Right lung (tissue), 5 donors: Measurements from ENCODE around the gene KRT28. TPM values are rescaled to one million over a fixed set of nuclear protein-coding genes. Genes with fewer than 3 reads are reported as not detected.
A peak's percentile ranks its signal among the peaks of the same experiment; 100 is the strongest.
"Not testable (repeated sequence)": the region's sequence is repeated elsewhere in the genome, so short reads cannot be mapped to it uniquely, and the experiment has no call there.

Source experiments
- DNase-seq, 2 donors: peaks; one replicate each; pipeline ENCODE4 v3.0.0-alpha.2; 2013
- polyA plus RNA-seq, 5 donors: library from polyadenylated mRNA; unstranded; fragments of 120-200 nt; gene quantifications; one replicate each; pipeline versions ENCODE4 v1.2.1 to v1.2.3, GENCODE V29; 2013; ENCODE audit warnings: inconsistent platforms in 1 of 5, low replicate concordance in 1 of 5; ENCODE audit not compliant: insufficient read length in 5 of 5, insufficient read depth in 1 of 5

KRT28 gene
- polyA plus RNA-seq, 5 donors = not detected

DNA sequence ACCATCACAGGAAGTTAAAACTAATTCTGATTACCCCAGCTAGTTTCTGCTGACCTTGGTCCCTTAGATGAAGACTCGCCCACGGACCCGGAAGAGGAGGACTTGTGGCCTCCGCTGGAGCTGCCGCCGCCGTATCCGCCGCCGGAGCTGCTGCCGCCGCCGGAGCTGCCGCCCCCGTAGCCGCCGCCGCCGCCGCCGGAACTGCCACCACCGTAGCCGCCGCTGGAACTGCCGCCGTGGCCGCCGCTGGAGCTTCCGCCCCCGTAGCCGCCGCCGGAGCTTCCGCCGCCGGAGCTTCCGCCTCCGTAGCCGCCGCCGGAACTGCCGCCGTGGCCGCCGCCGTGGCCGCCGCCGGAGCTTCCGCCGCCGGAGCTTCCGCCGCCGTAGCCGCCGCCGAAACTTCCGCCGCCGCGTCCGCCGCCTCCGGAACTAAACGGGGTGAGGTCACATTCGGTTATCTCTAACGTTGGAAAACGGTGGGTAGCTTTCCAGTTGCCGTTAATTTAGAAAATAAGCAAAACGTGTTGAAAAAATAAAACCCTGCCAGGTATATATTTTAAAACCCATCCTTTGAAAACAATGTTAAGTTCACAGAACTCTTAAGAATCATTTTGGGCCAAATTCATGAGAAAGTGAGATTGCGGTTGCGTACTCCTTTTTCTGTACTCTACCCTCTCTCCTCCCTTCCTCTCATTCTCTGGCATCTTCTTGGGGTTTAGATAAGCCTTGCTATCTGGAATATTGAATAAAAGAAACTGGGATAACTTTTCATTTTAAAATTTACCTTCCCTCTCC is 19.2 kb upstream of the KRT28 start:
- peak; percentile 74 to 76 for DNase-seq

DNA sequence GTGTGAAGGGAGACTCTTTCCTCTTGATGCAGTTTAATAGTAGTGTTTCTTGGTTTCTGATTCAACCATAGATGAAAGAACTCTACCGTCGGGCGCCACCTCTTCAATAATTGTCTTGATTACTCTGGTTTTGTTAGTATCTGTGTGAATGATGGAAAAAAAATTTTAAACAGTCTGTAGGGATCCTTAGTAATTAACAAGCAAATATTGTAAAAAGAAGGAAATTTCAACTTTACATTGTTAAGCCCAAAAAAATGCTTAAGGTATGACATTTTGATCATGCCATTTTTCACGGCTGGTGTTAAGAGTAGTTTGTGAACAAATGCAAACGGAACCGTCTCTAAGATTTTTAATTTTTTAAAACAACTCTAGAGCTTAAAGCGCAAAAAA is 18.6 kb upstream of the KRT28 start:
- DNase-seq = no peak

DNA sequence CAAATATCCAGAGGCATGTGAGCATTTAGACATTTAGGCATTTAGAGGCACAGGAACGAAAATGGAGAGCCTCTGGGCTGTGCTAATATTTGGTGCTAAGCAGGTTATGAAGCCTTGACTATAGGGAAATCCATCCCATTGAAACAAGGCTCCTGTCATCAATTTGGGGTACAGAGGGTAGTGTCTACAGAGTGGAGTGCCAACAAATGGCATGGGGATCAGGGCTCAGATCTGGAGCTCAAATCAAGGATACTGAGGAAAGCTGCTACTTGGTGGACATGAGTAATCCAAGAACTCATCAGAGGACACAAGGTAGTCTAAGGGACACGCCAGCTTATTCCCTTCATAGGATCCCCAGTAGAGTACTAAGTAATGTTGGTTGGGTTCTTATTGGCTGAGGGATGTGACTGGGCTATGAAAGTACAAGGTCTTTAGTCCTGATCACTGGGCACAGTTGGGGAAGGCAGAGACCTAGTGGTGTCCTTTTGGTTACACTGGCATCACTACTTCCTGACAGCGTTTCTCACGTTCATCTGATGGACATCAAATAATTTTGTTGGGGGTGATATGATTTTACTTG is 17.4 kb upstream of the KRT28 start:
- DNase-seq = no peak

DNA sequence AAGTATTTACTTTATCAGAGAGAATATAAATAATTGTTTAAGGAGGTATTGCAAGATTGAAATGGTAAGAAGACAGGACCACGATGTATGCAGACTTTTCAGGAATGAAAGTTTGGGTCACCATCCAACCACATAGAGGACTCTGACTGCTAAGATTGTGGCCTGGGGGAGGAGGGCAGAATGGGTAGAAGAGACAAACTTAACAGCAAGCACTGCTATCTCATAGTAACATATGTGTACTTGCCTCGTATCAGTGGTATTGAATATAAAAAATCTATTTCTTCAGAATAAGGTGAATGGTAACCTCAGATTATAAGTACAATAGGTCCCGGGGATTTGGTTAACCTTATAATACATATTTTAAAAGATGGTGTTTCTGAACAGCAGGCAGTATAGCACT is 16.8 kb upstream of the KRT28 start:
- no peak for DNase-seq

DNA sequence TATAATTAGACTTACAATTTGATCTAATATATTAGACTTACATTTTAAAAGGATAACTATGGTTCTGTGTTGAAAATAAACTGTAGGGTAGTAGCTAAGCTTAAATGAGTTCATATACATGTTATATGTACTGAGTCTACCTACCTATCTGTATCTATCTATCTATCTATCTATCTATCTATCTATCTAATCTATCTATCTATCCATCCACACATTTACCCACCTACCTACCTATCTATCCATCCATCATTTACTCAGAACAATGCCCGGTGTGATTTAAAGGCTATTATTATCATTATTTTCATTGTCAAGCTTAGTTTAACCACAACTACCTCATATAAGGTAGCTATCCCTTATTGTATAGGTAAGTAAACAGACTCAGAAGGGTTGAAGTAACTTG is 15.6 kb upstream of the KRT28 start:
- DNase-seq = no peak

DNA sequence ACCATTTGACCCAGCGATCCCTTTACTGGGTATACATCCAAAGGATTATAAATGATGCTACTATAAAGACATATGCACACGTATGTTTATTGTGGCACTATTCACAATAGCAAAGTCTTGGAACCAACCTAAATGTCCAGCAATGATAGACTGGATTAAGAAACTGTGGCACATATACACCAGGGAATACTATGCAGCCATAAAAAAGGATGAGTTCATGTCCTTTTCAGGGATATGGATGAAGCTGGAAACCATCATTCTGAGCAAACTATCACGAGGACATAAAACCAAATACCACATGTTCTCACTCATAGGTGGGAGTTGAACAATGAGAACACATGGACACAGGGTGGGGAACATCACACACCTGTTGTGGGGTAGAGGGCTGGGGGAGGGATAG is 14.9 kb upstream of the KRT28 start:
- not testable (repeated sequence) for DNase-seq

DNA sequence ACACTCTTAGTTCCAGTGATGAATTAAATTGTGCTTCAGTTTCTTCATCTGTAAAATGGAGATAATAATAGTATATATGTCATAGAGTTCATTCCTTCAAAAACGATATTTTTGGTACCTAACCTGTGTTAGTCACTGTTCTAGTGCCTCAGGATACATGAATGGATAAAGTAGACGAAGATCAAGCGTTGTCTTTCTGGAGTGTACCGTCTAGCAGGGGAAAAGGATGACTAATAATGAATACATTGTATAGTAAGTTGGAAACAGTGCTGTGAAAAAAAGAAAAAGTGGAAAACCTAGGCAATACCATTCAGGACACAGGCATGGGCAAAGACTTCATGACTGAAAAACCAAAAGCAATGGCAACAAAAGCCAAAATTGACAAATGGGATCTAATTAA is 14.0 kb upstream of the KRT28 start:
- no peak for DNase-seq

DNA sequence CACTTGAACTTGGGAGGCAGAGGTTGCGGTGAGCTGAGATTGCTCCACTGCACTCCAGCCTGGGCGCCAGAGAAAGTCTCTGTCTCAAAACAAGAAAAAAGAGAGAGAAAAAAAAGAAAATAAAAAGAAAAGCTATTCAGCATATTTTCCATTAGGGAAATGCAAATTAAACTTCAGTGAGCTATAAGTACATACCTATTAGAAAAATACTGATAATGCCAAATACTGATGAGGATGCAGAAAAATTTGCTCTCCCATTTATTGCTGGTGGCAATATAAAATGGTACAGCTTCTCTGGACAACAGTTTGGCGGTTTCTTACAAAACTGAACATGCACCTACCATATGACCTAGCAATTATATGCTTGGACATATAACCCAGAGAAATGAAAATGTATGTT is 12.9 kb upstream of the KRT28 start:
- DNase-seq = no peak

DNA sequence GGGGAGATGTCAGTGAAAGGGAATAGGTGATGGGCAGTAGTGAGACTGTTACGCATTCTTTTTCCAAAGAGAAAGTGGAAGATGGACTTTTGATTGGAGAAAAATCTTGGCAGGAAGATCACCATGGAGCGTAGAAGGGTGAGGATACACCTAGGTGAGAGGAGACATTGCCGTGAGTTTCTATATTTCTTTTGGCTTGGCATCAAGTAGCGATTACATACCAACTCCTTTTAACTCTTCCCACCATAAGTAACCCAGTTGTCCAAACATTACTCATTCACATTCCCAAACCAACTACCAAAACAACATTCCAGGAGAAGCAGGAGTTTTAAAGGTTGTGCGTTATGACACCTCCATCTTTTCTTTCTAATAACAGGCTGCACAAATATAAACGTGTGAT is 10.7 kb upstream of the KRT28 start:
- no peak for DNase-seq

DNA sequence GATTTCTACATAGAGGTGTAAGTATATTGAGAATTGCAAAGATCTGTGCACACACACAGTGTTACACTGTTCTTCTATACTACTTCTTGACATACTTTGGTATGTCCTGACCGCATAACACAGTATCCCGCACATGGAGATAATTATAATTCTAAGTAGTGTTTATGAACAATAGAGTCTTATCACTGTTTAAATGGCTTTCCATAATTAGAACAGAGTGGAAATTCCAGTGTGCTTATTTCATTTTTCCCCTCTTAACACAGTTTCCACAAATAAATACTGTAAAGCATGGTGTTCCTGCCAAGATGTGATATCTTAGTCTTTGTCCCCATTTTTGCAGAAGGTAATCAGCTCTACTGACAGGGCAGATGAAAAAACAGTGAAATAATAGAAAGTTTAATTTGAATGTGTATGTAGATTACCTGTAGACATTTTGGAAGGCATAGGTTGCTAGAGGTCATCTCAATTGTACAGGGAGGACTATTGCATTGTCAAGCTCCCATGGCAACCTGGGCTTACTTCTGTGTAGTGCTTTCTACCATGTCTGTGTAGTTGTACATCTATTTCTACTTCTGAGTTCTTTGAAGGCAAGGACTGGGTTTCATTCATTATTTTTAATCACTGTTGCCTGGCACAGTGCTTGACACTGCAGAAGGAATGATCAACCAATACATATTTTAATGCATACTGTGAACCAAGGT is 10.1 kb upstream of the KRT28 start:
- DNase-seq = no peak

DNA sequence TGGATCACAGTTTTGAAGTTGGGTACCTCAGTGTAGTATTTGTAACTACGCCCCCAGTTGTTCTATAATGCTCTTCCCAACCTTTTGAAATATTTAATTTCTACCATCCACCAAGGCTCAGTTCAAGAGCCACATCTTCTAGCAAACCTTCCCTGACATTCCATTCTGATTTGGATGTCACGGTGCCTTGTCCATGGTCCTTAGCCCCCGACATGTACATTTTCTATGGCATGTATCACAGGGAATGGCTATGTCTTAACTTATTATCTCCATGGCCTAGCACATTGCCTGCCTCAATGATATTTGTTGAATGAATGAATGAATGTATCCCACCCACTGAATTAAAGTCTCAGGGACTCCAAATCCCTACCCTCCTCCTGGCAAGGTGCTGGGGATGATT is 6.4 kb upstream of the KRT28 start:
- no peak for DNase-seq

DNA sequence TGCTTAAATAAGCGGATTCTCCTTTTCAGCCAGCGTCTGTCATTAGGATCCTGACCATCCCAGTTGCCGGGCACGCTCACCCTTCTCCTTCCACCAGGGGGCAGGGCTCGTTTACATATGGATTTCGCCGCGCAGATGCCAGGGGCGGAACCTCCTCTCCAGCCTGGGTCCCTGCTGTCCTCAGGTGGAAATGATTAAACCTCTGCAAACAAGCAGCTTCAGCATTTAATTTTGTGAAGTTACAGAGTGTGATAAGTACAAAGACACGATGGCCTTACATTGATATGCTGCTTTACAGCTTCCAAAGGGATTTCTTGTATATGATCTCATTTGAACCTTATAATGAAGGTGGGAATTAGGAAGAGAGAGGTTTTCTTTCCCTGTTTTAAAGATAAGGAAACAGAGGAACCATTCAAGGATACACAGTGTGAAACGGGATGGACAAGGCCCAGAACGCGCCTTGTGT is 3.9 kb upstream of the KRT28 start:
- DNase-seq = peak; percentile 31 to 38

DNA sequence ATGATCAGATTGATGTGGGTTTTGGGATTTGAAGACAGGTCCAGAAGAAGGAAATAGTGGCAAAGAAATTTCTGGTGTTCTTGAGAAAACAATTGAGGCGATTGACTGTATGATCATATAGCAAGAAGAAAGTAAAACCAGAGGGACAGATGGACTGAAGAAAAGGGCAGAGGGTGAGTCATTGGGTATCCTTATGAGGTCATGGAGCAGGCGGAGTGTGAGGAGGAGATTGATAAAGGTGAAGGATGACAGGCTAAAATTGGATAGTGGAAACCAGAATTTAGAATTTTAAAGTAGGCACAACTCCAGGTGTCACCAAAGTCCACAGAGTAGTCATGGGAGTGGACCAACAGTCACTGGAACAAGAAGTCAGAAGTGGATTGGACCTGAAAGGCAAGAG is 1.4 kb upstream of the KRT28 start:
- DNase-seq = no peak

DNA sequence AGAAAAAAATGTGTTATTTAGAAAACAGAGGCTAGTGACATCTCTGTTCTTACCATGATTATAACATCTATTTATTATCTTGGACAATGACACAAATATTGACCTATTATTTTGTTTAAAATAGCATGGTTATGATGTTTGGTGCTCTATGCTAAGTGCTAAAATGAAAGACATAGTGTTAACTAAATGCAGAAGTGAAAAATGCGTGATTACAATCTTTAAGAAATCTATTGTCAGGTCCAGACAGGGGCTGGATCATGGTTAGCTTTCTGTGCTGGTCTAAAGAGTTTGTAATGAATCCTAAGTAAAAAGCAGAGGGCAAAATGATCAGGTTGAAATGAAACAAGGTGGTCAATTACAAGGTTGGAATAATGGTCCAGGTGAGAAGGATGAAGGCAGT is 622 bp upstream of the KRT28 start:
- DNase-seq = no peak

DNA sequence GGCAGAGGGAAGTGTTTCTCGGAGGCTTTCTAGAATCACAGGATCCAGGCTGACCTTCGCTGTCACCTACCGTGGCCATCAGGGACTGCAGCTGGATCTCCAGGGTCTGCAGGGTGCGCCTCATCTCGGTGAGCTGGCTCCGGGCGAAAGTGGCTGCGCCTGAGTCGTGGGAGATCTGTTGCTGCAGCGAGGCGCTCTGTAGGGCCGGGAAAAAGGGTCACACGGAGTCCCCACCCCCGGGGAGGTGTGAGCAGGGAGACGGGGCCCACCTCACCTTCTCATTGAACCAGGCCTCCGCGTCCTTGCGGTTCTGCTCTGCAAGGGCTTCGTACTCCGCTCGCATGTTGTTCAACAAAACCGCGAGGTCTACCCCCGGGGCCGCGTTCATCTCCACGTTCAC is 2.9 kb downstream of the KRT28 start:
- DNase-seq = no peak

DNA sequence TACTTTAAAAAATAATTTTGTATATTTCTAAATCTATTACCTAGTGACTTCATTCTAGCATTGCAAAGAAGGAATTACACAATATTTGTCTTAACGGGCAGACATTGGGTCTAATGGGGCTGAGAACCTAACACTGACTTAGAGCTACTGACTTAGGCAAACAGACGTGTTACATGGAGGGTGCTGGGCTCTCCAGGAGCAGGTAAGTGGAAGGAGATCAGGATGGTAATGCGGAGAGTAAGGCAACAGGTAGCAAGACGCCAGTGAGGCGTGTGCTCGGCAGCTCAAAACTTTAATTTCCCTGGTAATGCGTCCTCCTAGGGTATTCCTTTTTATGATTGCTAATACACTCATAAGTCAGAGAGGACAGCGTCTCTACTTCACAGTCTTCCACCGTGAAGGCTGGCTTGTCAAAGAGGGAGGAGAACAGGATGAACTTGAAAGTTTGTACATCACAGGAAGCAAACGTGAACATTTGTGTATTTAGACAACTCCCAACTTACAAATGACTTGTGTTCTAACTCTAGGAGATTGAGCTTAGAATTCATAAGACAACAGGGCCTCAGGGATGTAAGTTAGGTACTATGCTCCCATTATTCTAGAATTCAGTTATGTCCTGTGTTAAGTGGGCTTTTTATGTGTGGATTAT is 4.6 kb downstream of the KRT28 start:
- no peak for DNase-seq

DNA sequence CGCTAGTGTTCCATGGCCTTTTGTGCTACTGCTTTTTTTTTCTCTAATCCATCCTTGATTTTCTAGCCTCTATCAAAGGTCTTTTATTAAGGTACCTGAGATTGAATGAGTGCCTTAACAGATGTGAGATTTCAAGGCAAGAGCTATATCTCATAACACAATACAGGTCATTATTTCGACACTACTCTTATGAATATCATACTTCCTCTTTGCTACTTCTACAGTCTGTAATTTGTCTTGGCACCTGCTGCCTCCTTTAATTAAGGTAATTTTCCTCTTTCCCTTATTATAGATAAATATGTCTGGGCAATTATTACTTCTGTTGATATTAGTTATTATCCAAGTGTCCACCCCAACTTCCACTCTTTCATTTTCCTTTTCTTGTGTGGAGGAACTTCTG is 5.3 kb downstream of the KRT28 start:
- no peak for DNase-seq

DNA sequence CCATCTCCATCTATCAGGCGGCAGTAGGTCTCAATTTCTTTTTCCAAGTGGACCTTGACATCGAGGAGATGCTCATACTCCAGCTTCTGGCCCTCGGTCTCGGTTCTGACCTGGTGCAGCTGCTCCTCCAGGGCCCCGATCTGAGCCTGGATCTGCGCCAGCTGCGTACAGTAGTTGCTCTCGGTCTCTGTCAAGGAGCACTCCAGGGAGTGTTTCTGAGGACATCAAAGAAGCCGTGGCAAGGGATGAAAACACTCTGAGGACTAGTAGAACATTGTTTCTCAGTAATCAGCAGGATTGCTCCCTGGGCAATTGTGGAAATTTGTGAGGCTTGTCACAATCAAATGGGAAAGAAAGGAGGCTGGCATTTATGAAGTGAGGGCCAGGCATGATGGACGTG is 5.9 kb downstream of the KRT28 start:
- no peak for DNase-seq

DNA sequence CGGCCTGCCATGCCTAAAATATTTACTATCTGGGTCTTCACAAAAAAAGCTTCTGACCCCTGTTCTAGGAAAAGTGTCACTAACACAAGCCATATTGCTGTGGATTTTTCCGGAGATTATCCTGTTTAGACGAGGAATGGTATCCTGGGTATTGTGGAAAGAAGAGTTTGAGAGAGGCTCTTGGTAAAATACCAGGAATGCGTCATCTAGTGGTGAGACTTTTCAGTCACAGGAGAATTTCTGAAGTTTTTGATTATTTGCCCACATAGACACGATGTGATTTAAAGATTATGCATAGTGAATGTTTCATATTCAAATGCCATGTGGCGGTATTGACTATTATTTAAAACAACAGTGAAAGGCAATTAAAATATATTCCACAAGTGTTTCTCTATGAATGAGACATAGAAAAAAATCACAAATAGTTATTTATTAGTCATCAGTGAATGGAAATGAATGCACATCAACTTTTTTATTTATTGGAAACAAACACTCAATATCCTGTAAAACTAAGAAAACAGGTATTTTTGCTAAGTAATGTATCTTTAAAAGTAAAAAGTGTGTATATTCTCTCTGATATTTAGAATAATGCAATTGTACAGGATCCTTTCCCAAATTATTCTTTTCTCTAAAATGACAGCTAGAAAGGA is 7.8 kb downstream of the KRT28 start:
- DNase-seq = peak; percentile 49 to 62

DNA sequence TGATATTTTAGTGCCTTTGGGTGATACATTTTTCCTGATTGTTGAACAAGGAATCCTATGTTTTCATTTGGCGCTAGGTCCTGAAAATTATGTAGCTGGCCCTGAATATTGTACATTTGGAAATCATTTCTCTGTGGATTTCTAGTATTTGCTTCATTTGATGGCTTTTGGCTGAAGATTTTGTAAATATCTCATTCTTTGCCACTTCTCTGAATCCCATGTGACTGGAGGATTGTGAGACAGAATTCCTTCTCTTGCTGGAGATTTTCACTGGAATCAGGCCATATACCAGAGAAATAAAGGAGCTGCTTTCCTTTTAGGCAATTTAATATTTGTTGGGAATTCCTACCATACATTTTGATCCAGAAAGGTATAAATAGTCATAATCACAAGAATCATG is 8.6 kb downstream of the KRT28 start:
- peak; percentile 43 to 57 for DNase-seq

DNA sequence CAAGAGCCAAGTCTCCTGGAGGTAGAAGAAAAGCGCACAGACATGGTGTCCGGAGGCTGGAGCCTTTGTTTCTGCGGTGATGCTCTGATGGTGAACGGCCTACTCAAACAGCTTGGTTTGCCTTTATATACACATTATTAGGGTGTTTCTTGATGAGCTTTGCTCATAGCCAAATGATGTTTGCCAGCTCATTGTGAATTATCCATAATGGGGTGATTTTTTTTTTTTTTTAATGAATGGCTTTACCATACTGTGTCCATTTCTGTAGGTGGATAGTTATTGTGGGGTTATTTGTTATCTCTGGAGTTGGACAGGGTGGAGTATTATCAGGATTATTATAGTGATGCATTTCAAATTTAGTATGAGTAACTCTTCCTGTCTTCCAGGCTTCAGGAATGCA is 17.3 kb downstream of the KRT28 start, which contains the start of gene KRT27:
TSS of gene KRT27 (minus strand) at position 101 of the 400 bp plus-strand sequence. CDS start at position 44, 57 bp downstream.
- no peak for DNase-seq
